GM21825 (cell line): ENCODE results near the gene DDX20.
"Not testable (repeated sequence)": the region's sequence is repeated elsewhere in the genome, so short reads cannot be mapped to it uniquely, and the experiment has no call there.

Experiments
- ATAC-seq: cut with Tn5 transposase; IDR thresholded peaks from one replicate; pipeline ENCODE4 v1.9.1; 2021; ENCODE audit warnings: mild to moderate bottlenecking, moderate library complexity; ENCODE audit not compliant: unreplicated experiment

DDX20 gene

DNA sequence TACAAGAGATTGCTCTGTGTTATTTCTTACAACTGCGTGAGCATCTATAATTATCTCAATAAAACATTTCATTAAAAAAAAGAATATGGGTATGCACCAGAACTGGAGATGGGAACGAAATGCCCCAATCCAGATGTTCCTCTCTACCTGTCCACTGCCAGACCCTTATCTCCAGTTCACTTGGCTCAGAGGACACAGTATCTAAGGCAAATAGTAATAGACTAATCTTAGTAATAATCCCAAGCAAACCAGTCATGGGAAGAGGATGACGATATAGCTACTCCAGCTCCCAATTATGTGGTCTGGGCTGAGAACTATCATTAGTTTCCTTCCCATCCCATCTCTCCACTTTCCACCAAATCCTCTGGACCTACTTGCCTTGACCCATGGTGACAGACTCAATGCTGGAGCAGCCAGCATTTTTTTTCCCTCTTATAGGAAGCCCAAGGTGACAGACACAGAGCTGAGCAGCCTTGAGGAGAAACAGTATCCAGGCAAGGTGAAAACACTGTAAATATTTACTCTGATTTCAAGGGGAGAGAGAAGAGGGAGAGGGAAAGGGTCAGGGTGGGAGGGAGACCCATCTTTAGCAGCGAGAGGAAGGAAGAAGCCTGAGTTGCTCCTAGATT lies 28.7 kb downstream of the DDX20 start:
- no peak for ATAC-seq

DNA sequence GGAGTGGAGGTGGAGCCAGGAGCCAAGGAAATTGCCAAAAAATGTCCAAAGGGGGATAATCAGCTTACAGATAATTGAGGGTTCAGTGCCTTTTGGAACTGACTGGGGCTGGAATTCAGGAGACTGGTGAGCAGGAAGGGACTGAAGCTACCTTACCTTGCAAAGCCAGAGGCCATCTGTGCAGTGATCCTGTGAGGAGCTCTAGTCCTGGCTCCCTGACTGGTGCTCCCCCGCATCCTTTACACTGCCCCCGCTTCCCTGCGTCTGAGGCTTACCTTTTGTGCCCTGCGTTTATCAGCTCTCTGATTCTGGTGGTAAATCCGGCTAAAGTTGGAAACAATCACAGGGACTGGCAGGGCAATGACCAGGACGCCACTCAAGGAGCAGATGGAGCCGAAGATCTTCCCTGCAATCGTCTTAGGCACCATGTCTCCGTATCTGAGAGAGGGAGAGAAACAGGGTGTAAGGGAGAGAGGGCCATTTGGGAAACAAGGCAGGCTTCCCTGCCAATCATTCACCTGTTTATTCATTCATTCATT lies 31.0 kb downstream of the DDX20 start:
- no peak for ATAC-seq

DNA sequence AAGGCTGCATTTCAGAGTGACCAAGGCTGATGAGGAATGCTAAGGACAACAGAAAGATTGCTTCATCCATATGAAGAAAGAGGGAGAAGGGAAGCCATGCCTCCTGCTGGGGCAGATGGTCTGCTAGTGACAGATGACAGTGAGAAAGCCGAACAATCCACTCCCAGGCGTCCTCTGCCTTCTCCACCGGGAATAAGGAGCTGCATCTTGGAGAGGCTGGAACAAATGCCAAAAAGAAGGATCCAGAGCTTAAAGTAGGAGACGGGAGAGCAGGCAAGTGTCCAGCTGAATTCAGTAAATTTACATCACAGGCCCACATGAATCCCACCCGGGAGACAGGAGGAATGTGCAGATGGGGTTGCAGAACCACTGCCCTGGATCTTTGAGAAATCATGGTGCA lies 33.4 kb downstream of the DDX20 start:
- ATAC-seq, result no peak

DNA sequence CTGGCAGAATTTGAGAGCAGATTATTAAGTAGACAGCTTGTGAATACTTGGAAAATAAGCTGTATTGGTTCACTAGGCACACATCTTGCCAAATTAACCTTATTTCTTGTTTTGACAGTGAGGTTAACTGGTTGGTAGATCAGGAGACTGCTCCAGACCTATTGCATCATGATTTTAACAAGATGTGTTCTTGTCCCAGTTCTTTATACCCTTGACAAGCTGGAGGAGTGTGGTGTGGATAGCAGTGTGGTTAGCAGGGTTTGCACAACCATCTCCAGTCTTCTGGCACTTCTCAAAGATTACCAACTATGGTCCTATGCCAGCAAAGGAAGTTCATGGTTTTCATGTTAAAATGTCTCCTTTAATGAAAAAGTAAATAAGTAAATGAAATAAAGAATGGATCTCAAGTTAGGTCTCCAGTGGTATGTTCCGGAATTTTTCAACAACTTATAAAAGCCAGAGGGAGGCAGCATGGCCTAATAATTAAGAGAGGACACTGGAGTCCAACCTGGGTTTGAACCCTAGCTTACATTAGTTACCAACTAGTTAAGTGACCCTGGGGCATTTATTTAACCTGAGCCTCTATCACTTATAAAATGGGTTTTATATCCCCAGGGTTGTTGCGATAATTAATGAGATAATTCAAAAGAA lies 34.1 kb downstream of the DDX20 start:
- ATAC-seq, result no peak

DNA sequence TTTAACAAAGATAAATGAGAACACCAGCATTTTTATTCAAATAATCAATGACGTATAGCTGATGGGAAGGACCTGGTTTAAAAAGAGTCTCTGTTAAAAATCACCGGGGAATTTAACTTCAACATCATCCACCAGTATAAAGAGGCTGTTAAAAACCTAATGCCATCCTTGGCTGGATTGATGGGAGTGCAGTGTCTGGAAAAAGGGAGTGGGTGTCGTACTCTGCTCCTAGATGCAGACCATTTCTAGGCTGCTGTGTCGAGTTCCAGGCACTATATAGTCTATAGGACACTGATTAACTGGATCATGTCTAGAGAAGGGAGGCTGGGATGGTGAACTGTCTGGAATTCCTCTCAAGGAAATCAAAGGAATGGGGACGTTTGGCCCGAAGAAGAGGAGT lies 36.1 kb downstream of the DDX20 start:
- ATAC-seq, result no peak

DNA sequence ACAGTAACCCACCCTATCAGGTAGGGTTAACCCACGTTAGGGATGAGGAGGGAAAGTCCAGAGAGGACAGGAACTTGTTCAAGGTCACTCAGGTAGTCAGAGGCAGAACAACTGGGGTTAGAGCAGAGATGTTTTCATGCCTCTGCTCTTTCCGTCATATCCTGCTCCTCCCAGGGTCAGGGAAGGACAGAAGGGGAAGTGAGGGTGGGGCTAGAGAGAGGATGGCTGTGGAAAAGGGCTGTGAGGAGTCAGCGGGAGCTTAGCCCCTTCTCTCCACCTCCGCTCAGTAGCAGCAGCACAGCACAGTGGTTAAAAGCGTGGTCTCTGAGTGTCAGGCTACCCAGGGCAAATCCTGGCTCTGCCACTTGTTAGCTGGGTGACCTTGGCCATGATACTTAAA lies 36.5 kb downstream of the DDX20 start:
- ATAC-seq, result no peak

DNA sequence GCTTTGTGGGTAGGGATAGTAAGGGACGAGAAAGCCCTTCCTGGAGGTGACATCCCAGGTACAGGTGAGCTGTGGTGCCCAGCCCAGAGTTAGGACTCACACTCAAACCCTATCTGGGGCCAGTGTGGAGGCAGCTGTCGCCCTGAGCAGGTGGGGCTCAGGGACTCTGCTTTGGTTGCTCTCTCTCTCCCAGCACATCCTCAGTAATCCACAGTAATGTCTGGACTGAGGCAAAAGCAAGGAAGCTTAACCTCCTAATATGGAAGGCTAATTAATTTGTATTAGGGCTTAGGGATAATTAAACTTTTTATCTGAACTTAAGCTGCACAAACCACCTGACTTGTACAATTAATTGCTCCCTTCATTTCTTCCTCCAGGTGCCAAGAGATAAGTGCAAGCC lies 38.2 kb downstream of the DDX20 start:
- ATAC-seq, result no peak

DNA sequence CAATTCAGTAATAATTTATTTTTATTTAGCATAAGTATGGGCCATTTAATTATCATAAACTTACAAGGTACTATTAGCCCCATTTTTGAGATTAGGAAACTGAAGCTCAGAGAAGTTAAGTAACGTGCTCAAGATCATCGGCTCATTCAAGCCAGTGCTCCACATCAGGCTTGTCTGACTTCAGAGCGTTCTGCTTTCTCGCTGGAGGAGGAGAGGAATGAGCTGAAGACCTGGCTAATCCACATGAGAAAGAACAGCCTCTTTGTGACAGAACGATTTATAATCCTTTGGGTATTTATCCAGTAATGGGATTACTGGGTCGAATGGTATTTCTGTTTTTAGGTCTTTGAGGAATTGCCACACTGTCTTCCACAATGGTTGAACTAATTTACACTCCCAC lies 39.7 kb downstream of the DDX20 start:
- no peak for ATAC-seq

DNA sequence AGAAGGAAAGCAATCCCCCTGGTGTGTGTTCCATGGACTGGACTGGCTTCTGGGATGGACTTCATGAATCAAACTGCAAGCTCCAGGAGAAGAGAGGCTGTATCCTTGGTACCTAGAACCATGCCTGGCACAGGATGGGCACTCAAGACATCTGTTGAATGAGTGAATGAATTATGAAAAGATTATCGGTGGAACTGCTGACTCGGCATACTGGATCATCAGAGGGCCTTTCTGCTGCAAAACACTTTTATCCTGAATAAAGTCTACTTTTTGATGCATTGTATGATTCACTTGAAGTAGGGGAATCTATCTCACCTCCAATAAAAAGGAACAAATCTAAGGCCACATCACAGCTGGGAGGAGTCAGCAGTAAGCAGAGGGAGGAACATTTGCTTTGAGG lies 42.9 kb downstream of the DDX20 start:
- no peak for ATAC-seq

DNA sequence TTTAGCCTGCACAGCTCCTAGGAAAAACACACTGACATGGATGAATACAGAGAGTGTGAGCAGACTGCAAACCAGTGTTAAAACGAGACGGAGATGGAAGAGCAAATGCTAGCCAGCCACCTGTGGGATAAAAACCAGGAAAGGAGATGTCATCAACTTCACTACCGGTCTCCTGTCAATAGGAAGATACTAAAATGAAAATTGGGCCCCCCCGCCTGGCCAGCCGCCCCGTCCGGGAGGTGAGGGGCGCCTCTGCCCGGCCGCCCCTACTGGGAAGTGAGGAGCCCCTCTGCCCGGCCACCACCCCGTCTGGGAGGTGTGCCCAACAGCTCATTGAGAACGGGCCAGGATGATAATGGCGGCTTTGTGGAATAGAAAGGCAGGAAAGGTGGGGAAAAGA lies 44.0 kb downstream of the DDX20 start:
- not testable (repeated sequence) for ATAC-seq

DNA sequence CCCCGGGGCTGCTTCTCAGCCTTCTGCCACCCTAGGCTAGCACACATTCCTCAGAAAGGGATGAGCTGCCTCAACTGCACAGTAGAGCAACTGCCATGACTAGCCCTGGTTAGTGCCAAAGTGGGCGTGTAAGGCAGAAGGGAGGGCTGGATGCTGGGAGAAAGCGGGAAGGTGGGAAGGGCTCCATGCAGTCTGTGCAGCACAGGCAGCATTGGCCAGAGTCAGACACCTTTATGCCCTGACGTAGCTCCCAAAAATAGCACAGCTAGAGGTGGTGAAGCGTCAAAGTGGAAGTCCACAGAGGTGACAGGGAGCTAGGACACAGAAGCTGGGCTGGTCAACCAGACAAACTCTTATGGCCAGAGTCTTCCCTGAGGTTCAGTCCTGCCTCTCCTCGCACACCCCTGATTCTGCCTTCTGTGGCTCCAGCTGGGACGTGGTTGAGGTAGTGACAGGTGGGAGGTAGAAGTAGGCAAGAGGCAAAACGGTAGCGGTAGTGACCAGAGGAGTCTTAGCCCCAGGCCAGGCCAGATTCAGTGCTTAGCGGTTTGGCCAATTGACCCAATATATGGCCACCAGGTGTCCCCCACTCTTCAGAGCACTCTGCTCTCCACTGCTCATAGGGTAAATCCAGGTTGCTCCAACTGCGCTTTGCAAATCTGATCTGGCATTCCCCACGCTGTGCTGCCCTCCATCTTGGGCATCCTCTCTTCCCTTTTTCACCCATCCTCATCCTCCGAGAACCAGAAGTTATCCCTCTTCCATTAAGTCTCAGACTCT lies 45.6 kb downstream of the DDX20 start:
- ATAC-seq, result no peak

DNA sequence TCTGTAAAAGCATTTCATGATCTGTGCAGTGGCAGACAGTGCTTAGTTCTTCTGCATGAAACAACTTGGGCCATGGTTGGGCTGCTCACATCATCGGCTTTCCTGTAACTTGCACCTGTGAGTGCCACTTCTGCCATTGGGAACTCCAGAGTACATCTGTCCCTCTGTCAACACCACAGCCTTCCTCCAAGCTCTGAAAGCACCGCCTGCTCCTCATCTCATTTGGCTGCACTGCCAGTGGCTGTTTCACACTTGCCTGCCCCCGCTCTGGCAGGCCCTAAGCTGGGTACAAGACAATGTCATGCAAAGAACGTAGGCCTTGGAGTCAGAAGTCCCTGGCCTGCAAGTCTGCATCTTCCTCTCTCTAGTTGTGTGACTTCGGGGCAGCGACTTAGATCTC lies 46.4 kb downstream of the DDX20 start:
- ATAC-seq, result no peak

DNA sequence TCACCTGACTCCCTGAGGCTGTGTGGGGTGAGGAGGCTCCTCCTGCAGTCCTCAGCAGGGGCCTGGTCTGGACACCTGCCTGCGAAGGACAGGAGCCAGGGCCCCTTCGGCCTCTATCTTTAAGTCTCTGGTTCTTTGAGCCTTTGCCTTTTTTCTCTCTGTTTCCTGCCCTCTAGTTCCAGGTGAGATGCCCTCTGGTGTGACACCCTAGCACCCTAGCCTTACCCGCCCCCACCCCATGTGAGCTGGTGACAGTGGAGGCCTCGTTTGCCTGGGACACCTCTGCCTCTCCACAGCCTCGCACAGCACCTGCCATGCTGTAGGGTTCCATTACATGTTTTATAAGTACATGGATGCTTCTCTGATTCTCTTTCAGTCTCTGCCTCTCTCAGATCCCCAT lies 47.3 kb downstream of the DDX20 start:
- no peak for ATAC-seq

DNA sequence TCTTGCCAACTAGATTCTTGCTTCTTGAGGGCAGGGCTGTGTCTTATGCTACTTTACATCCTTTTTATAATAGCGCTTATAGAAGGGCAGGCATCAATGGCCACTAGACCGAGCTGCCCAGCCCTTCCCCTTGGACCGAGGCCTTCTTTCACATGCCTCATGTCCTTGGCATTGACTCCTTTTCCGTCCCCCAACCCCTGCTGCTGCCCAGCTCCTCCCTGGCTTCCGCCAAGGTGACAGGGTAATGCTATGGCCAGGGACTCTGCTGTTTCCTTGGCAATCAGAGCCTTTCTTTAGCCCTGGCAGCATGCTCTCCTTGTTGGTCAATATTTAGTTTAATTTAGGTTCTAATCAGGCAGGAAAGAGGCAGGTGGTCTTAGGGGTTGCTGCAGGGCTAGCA lies 48.2 kb downstream of the DDX20 start:
- no peak for ATAC-seq

DNA sequence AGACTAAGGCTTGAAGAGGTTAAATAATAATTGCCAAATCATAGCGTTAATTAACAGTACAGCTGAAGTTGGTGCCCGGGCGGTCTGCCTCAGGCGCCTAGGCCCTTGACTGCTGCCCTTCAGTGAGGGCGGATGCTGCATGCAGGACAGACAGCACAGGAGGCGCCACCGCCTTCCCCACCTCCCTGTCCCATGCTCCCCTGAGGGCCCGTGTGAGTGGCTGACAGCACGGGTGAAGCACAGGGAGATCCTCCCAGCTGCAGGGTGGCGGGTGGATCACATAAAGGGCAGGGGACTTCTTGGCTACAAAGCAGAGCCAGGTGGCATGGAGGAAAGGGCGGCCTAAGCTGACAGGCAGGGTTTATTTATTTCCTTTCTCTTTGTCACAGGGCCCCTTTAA lies 49.1 kb downstream of the DDX20 start:
- ATAC-seq, result no peak

DNA sequence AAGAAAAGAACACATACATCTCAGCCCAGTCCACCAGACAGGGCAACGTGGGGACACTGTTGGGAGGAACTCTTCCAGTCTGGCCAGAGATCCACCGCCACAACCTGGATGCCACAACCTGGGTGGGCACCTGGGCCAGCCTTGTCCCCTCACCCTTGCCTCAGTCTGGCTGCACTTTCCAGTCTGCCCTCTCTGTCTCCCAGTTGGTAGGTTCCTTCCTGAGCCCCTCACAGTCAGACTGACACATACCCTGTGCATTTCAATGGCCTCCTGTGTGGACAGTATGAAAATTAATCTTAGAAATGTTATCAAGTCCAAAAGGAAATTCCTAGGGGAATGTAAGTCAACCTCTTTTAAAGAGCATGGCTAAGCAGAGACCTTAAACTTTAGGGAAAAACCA lies 49.5 kb downstream of the DDX20 start:
- no peak for ATAC-seq

DNA sequence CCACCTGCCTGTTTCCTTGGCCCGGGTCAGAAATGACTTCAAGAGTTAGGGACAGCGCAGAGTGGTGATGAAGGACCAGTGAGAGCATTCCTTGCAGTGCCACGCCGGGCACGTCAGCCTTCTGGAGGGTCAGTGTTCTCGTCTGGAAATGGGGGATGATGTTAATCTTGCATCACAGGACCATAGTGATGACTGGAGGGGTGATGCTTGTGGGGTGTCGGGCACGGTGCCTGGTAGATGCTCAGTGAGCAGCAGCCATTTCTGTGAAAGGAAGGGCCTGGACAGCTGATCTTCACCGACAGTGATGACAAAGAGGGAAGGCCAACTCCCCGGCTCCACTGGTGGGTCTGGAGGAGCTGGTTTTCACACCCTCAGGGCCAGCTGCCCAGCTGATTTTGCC lies 56.2 kb downstream of the DDX20 start:
- ATAC-seq, result no peak

DNA sequence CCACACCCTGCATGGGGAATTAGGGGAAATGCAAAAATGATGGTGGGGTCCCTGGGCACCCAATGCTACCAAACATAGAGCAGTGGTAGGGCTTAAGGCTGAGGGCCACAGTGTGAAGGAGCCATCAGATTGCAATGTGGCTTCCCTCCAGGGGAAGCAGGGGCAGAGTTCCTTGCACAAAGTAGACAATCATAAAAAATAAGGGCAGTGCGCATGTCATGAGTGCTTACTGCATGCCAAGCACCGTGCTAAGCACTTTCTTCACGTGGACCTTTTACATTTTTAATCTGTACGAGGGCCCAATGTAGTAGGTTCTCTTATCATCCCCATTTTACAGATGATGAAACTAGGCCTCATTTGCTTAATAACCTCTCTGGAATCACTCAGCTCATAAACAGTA lies 56.6 kb downstream of the DDX20 start:
- no peak for ATAC-seq

DNA sequence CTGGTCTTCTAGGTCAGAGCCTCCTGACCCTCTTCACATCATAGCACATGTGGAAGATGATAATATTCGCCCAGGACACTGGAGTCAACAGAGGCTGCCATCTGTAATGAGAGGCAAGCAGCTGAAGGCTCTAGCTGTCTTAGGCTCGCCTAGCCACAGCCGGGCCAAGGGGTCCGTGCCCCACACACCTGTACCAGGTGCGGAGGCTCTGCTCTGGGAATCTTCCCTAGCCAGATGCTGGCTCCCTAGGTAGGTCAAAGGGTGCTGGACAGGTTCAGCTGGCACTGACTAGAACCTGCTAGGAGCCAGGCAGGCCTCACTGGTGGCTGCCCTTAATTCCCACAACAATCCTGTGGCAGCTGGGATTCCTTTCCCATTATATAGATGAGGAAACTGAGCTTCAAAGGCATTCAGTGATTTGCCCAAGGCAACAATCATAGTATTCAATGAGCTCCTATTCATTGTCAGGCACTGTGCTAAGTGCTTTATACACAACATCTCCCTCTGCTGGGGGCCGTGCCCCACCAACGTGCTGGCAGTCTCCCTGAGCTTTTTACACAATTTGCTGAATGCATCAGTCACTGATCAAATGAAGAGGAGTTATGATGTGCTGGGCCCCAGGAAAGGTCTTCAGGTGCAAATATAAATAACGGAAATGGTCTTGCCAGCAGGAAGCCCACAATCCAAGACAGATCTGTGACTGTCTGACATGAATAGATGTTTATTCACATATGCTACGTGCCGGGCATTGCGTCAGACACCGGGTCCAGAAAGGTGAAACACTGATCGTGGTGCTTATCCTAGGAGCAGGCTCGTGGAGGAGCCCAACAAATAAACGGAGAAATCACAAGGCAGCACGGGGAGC lies 58.0 kb downstream of the DDX20 start:
- ATAC-seq, result no peak

DNA sequence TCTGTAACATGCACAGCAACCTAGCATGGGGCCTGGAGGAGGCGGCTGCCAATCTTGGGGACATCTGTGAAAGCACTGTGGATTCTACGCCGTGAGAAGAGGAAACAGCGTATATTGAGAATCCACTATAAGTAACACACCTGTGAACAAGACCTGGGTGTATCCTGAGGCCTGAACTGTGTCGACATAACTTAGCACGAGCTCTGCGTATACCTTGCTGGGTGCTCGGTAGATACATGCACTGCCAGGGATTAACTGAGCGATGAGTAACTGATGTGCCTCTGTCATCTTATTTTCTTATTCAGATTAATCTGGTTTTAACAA lies 58.6 kb downstream of the DDX20 start:
- no peak for ATAC-seq

DNA sequence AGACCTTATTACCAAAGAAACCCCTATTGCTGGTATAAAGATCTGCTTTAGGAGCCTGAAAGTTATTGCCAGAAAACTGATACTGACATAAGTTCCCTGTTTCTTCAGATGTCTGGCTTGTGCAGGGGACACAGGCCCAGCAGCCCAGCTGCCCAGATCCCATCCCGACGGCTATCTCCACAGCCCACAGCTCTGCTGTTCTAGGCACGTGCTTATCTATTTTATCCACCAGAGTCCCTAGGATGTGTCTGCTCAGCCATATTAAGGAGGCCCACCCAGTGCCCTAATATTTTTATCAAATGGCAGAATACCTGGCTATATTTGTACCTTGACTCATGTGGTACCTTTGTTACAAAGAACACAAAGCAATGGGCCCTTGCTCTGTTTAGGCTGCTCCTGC lies 58.9 kb downstream of the DDX20 start:
- no peak for ATAC-seq
